ENCODE results near the gene PREX1.

PREX1 gene

GRCh38 chr20:48723308-48724264, 104.2 kb downstream of the PREX1 start:
- H3K4me3 ChIP-seq (replicated peaks; ENCODE audit: low read depth, low read length) = no peak overlapping the region
- no peak for DNase-seq (ENCODE audit: low read depth)
- TF ChIP-seq, protein P1, sequence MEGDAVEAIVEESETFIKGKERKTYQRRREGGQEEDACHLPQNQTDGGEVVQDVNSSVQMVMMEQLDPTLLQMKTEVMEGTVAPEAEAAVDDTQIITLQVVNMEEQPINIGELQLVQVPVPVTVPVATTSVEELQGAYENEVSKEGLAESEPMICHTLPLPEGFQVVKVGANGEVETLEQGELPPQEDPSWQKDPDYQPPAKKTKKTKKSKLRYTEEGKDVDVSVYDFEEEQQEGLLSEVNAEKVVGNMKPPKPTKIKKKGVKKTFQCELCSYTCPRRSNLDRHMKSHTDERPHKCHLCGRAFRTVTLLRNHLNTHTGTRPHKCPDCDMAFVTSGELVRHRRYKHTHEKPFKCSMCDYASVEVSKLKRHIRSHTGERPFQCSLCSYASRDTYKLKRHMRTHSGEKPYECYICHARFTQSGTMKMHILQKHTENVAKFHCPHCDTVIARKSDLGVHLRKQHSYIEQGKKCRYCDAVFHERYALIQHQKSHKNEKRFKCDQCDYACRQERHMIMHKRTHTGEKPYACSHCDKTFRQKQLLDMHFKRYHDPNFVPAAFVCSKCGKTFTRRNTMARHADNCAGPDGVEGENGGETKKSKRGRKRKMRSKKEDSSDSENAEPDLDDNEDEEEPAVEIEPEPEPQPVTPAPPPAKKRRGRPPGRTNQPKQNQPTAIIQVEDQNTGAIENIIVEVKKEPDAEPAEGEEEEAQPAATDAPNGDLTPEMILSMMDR (IDR thresholded peaks at IDR 0.05; ENCODE audit: low read length, missing control alignments) = no peak

DNA sequence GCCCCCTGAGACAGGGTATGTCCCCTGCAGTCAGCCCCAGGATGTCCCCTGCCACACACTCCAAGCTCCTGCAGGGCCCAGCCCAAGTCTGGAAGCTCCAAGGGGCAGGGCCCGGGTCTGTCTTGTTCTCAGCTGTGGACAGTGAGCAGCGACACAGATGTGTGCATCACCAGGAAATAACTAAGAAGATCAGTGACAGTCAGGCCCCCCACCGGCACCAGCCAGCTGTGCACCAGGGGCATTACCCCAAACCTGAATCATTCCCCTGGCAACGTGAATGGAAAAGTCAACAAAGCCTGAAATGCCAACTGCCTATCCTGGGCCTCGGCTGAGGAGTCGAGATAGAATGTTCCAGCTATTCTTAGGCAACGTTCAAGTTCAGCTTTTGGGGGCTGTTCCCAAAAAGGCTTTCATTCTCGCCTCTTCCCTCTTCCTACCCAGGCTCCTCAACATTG, 105.0 kb downstream of the PREX1 start:
- TF ChIP-seq, protein P1 (IDR thresholded peaks at IDR 0.05; ENCODE audit: low read length, missing control alignments) = no peak
- no peak overlapping the region for H3K4me3 ChIP-seq (replicated peaks; ENCODE audit: low read depth, low read length)
- peak; percentile 62 for DNase-seq (ENCODE audit: low read depth)

DNA sequence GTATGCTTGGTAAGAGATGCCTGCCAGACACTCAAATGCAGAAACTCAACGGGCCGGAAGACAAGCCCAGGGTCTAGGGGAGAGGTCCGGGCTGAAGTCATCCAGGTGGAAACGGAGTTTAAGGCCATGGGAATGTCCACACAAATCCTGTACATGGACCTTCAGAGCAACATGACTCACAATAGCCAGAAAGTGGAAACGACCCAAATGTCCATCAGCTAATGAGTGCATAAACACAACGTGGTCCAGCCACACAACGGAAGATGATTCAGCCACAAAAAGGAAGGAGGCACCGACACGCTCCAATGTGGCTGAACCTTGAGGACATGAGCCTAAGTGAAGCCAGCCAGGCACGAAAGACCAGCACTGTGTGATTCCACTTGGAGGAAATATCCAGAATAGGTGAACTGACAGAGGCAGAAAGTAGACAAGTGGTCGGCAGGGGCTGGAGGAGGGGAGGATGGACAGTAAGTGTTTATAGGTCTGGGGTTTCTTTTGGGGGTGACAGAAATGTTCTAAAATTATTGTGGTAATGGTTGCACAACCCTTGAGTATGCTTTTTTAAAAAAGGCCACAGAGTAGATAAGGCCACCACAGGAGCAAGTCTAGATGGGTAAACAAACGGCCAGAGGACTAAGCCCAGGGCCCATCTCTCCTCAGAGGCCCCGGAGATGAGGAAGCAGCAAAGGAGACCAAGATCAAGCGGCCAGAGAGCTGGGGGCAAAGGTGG, 105.6 kb downstream of the PREX1 start:
- H3K4me3 ChIP-seq (replicated peaks; ENCODE audit: low read depth, low read length) = no peak overlapping the region
- TF ChIP-seq, protein P1 (IDR thresholded peaks at IDR 0.05; ENCODE audit: low read length, missing control alignments) = no peak
- peak; percentile 84 for DNase-seq (ENCODE audit: low read depth)

DNA sequence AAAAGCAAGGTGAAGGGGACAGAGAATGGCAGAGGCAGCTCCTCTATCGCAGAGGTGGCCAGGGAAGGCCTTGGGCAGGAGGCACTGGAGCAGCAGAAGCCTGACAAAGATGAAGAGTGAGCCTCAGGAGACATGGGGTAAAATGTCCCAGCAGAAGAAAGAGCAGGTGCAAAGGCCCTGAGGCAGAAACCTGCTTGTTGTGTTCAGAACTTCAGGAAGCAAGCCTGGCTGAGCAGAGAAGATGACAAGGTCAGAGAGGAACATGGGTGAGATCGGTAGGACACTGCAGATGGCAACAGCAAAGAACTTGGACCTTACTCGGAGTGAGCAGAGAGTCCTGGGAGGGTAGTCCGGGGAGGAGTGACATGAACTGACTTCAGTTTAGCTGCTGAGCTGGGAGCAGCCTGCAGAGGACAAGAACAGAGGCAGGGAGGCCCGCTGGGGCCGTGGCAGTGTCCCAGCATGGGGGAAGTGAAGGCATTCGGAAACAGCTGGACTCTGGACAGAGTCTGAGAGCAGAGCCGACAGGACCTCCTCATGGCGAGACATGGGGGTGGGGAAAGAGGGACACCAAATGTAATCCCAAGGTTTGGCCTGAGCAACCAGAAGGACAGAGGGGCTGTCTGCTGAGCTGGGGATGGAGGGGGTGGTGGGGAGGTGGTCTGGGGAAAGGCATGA, 106.3 kb downstream of the PREX1 start:
- no peak overlapping the region for H3K4me3 ChIP-seq (replicated peaks; ENCODE audit: low read depth, low read length)
- DNase-seq (ENCODE audit: low read depth) = no peak
- TF ChIP-seq, protein P1 (IDR thresholded peaks at IDR 0.05; ENCODE audit: low read length, missing control alignments) = no peak

- no peak overlapping the region for H3K4me3 ChIP-seq (replicated peaks; ENCODE audit: low read depth, low read length)
- DNase-seq (ENCODE audit: low read depth) = no peak
- TF ChIP-seq, protein P1 (IDR thresholded peaks at IDR 0.05; ENCODE audit: low read length, missing control alignments) = no peak
These were observed 107.4 kb downstream of the PREX1 start for GRCh38 chr20:48720256-48720985.

DNA sequence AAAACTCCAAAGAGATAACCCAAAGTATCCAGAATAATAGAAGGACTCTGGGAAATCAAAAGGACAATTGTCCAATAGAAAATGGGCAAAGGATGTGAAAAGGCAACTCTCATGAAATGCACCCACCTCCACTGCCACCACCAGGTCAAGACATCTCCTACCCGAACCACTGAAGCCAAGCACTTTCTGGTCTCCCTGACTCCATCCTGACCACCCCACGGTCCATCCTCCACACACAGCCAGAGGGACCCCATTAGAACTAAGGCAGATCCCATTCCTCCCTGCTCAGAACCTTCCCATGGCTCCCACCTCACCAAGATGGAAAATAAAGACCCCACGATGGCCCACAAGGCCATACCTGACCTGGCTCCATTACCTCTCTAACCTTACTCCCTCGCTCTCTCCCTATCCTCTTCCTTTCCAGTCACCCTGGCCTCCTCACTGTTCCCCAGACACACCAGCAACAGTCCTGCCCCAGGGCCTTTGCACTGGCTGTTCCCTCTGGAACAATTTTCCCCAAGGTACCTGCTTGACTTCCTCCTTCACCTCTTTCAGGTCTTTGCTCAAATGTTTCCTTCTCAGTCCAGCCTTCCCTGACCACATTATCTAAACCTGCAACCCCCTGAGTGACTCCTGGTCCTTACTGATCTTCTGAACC, 108.1 kb downstream of the PREX1 start:
- no peak overlapping the region for H3K4me3 ChIP-seq (replicated peaks; ENCODE audit: low read depth, low read length)
- no peak for DNase-seq (ENCODE audit: low read depth)

More for the DNA sequence above, 108.1 kb downstream of the PREX1 start:
- TF ChIP-seq, protein P1 (IDR thresholded peaks at IDR 0.05; ENCODE audit: low read length, missing control alignments) = no peak
